ENCODE measurements around the gene C3AR1.
"Not testable (repeated sequence)": the region's sequence is repeated elsewhere in the genome, so short reads cannot be mapped to it uniquely, and the experiment has no call there.

The C3AR1 gene

DNA sequence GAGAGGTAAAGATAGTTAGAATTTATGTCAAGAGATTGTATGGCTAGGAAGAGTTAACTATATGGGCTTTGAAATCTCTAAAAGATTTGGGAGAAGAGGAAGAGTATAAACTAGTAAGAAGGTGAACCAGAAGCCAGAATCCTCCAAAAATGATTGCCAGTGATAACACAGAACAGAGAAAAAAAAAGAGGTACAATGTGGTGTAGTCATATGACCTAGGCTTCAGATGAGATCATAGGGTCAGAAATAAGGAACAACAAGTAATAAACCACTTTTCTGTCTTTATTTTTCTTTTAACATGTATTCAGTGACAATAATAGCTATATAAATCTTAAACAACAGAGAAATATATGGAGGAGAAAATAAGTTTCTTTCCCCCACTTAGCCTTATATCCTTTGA lies 14.0 kb upstream of the C3AR1 start:
- Histone ChIP-seq H3K4me1 (ENCODE audit: insufficient read depth, low read length) (peaks cover 15% of the 10 kb centered on the region), H3K9me3 (ENCODE audit: low read length) (no peaks in the 10 kb centered on the region), H3K36me3 (ENCODE audit: insufficient read depth, low read length) (no peaks in the 10 kb centered on the region), H3K4me3 (ENCODE audit: low read length) (no peak overlapping the region), H3K27me3 (ENCODE audit: insufficient read depth, low read length) (no peaks in the 10 kb centered on the region), H2AFZ (ENCODE audit: low read depth, low read length) (no peak overlapping the region)

DNA sequence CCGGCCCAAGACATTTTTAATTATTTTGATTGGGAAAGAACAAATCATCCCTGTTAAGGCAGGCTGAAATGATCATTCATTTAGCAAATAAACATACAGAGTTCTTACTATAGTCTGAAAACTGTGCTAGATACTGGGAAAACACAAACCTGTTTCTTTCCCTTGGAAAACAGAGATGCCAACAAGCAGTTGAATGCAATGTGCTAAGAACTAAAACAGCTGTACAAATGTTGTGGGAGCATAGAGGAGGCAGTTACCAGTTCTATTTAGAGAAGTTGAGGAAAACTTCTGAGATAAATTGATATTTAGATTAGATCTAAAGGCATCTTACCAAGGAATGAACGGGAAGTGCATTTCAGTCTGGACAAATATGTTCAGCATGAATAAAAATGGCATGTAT lies 12.8 kb upstream of the C3AR1 start:
- H3K27me3 ChIP-seq (ENCODE audit: insufficient read depth, low read length), result no peaks in the 10 kb centered on the region
- no peaks in the 10 kb centered on the region for H3K36me3 ChIP-seq (ENCODE audit: insufficient read depth, low read length)
- no peak overlapping the region for H3K4me3 ChIP-seq (ENCODE audit: low read length)
- H3K9me3 ChIP-seq (ENCODE audit: low read length), result no peaks in the 10 kb centered on the region
- H2AFZ ChIP-seq (ENCODE audit: low read depth, low read length), result no peak overlapping the region
- peaks cover 15% of the 10 kb centered on the region for H3K4me1 ChIP-seq (ENCODE audit: insufficient read depth, low read length)

DNA sequence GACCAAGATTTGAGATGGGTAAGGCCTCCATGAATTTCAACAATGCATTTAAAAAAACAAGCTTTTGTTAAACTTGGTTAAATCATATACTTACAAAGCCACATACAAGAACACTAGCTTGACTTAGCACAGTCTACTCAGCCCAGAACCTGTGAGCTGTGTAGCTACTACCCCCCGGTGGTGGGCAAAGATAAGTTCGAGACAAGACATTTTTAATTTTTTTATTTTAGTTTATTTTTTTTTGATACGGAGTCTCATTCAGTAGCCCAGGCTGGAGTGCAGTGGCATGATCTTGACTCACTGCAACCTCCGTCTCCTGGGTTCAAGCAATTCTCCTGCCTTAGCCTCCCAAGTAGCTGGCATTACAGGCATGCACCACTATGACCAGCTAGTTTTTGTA lies 12.2 kb upstream of the C3AR1 start:
- H2AFZ ChIP-seq (ENCODE audit: low read depth, low read length), result no peak overlapping the region
- H3K36me3 ChIP-seq (ENCODE audit: insufficient read depth, low read length), result no peaks in the 10 kb centered on the region
- no peaks in the 10 kb centered on the region for H3K27me3 ChIP-seq (ENCODE audit: insufficient read depth, low read length)
- H3K9me3 ChIP-seq (ENCODE audit: low read length), result no peaks in the 10 kb centered on the region
- H3K4me1 ChIP-seq (ENCODE audit: insufficient read depth, low read length), result peaks cover 15% of the 10 kb centered on the region
- no peak overlapping the region for H3K4me3 ChIP-seq (ENCODE audit: low read length)

DNA sequence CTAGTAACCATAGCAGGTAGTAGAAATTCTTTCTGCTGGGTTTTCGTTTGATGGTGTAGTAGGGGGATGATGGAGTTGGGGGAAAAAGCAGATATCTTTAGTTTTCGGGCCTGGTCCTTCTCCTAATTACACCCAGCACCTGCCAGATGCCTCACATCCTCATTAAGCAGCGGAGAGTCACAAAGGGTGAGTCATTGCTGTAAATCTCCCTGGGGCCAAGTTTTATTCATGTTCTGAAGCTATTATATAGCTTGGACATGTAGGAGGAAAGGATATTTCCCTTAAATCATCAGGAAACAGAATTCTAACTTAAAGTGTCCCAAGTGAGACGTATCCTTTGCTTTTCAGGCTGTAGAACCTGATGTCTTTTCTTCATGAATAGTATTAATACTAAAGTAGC lies 11.0 kb upstream of the C3AR1 start:
- H2AFZ ChIP-seq (ENCODE audit: low read depth, low read length), result no peak overlapping the region
- H3K4me3 ChIP-seq (ENCODE audit: low read length), result no peak overlapping the region
- no peaks in the 10 kb centered on the region for H3K27me3 ChIP-seq (ENCODE audit: insufficient read depth, low read length)
- H3K9me3 ChIP-seq (ENCODE audit: low read length), result no peaks in the 10 kb centered on the region
- peaks cover 8% of the 10 kb centered on the region for H3K4me1 ChIP-seq (ENCODE audit: insufficient read depth, low read length)
- no peaks in the 10 kb centered on the region for H3K36me3 ChIP-seq (ENCODE audit: insufficient read depth, low read length)

DNA sequence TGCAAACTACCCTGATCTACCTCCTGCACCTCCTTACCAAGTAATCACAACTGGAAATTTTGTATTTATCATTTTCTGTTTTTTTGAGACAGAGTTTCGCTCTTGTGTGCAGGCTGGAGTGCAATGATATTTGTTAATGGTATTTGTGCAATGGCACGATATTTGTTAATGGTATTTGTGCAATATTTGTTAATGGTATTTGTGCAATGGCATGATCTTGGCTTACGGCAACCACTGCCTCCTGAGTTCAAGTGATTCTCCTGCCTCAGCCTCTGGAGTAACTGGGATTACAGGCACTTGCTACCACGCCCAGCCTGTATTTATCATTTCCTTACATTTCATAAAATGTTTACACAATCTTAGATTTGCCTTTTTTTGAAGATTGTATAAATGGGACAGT lies 10.2 kb upstream of the C3AR1 start:
- H3K4me3 ChIP-seq (ENCODE audit: low read length), result no peak overlapping the region
- H3K36me3 ChIP-seq (ENCODE audit: insufficient read depth, low read length), result no peaks in the 10 kb centered on the region
- H2AFZ ChIP-seq (ENCODE audit: low read depth, low read length), result no peak overlapping the region
- H3K4me1 ChIP-seq (ENCODE audit: insufficient read depth, low read length), result peaks cover 7% of the 10 kb centered on the region
- H3K9me3 ChIP-seq (ENCODE audit: low read length), result no peaks in the 10 kb centered on the region
- H3K27me3 ChIP-seq (ENCODE audit: insufficient read depth, low read length), result no peaks in the 10 kb centered on the region

DNA sequence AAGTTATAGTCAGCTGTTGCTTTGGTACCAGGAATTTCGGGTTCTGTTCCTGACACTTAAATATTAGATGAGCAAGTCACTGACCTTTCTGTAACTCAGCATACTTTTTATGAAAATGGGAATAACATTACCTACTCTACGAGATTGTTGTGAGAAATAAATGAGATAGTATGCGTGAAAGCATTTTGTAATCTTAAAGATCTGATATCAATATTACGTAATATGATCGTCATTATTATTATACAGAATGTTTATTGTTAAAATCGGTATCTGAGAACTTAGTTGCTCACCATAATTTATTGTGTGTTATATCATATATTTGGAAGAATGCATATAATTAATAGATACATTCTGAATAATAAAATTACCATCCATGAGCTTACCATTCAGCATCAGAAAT lies 9.8 kb upstream of the C3AR1 start:
- peaks cover 3% of the 10 kb centered on the region for H3K4me1 ChIP-seq (ENCODE audit: insufficient read depth, low read length)
- H3K36me3 ChIP-seq (ENCODE audit: insufficient read depth, low read length), result no peaks in the 10 kb centered on the region
- H3K4me3 ChIP-seq (ENCODE audit: low read length), result no peak overlapping the region
- no peaks in the 10 kb centered on the region for H3K27me3 ChIP-seq (ENCODE audit: insufficient read depth, low read length)
- no peak overlapping the region for H2AFZ ChIP-seq (ENCODE audit: low read depth, low read length)
- no peaks in the 10 kb centered on the region for H3K9me3 ChIP-seq (ENCODE audit: low read length)

DNA sequence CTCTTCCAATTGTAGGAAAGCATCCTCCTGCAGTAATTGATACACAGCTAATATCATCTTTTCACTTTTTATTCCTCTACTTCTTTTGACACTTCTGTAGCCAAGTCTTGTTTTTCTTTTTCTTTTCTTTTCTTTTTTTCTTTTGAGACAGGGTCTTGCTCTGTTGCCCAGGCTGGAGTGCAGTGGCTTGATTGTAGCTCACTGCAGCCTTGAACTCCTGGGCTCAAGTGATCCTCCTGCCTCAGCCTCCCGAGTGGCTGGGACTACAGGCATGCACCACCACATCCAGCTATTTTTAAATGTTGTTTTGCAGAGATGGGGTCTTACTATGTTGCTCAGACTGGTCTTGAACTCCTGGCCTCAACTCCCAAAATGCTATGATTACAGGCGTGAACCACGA lies 5.7 kb upstream of the C3AR1 start:
- not testable (repeated sequence) for H2AFZ ChIP-seq (ENCODE audit: low read depth, low read length); H3K27me3 ChIP-seq (ENCODE audit: insufficient read depth, low read length); H3K4me3 ChIP-seq (ENCODE audit: low read length); H3K4me1 ChIP-seq (ENCODE audit: insufficient read depth, low read length); H3K9me3 ChIP-seq (ENCODE audit: low read length); H3K36me3 ChIP-seq (ENCODE audit: insufficient read depth, low read length)

DNA sequence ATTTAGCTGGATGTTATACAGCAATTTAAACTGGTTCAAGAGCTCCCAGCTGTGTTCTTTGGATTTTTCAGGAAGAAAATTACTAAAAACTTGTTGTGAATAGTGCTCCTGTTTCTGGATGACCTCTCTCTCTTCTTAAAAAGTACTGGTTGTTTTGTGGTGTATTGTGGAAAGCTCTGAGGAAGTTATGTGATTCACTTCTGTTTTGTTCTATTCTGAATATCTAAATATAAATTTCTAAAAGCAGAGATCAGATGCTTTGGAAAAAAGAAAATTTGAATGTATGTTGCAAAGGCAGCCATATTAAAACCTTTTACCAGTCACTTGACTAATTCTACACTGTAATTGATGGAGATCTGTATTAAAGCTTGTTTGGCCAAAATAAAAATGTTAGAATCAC lies 3.4 kb upstream of the C3AR1 start:
- no peaks in the 10 kb centered on the region for H3K27me3 ChIP-seq (ENCODE audit: insufficient read depth, low read length)
- H2AFZ ChIP-seq (ENCODE audit: low read depth, low read length), result no peak overlapping the region
- H3K9me3 ChIP-seq (ENCODE audit: low read length), result no peaks in the 10 kb centered on the region
- H3K4me1 ChIP-seq (ENCODE audit: insufficient read depth, low read length), result no peaks in the 10 kb centered on the region
- no peaks in the 10 kb centered on the region for H3K36me3 ChIP-seq (ENCODE audit: insufficient read depth, low read length)
- no peak overlapping the region for H3K4me3 ChIP-seq (ENCODE audit: low read length)

DNA sequence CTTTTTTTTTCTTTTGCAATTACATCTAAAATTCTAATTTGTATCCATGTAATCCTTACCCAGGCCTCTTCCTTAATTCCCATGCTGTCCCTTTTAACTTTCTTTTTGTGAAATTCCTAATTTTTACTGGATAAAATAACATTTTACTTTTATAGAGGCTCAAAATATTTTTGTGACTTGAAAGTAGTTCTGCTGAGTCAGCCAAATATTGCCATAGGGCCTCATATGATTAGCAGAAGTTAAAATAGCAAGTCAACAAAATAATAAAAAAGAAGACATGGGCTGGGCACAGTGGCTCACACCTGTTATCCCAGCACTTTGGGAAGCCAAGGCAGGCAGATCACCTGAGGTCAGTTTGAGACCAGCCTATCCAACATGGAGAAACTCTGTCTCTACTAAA lies 2.0 kb downstream of the C3AR1 start:
- no peak overlapping the region for H2AFZ ChIP-seq (ENCODE audit: low read depth, low read length)
- H3K36me3 ChIP-seq (ENCODE audit: insufficient read depth, low read length), result no peaks in the 10 kb centered on the region
- H3K27me3 ChIP-seq (ENCODE audit: insufficient read depth, low read length), result no peaks in the 10 kb centered on the region
- H3K4me3 ChIP-seq (ENCODE audit: low read length), result no peak overlapping the region
- H3K9me3 ChIP-seq (ENCODE audit: low read length), result no peaks in the 10 kb centered on the region
- no peaks in the 10 kb centered on the region for H3K4me1 ChIP-seq (ENCODE audit: insufficient read depth, low read length)

DNA sequence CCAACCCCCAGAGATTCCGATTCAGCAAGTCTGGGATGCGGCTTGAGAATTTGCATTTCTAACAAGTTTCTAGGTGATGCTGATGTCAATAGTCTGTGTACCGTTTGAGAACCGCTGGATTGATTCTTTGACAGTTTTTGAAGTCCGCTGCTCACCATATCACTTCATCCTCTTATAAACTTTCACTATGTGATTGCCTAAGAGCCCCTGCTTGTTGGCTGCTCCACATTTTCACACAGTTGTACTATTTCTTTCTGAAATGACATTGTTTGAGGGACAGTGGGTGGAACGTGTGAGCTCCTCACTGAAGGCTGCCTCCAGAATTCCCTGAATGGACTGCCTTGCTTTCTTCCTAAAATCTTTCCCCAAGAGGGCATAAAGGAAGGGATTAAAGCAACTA lies 7.7 kb downstream of the C3AR1 start:
- H3K27me3 ChIP-seq (ENCODE audit: insufficient read depth, low read length), result no peaks in the 10 kb centered on the region
- H3K4me1 ChIP-seq (ENCODE audit: insufficient read depth, low read length), result peaks cover 14% of the 10 kb centered on the region
- H3K9me3 ChIP-seq (ENCODE audit: low read length), result no peaks in the 10 kb centered on the region
- no peak overlapping the region for H3K4me3 ChIP-seq (ENCODE audit: low read length)
- peaks cover 7% of the 10 kb centered on the region for H3K36me3 ChIP-seq (ENCODE audit: insufficient read depth, low read length)
- H2AFZ ChIP-seq (ENCODE audit: low read depth, low read length), result no peak overlapping the region

DNA sequence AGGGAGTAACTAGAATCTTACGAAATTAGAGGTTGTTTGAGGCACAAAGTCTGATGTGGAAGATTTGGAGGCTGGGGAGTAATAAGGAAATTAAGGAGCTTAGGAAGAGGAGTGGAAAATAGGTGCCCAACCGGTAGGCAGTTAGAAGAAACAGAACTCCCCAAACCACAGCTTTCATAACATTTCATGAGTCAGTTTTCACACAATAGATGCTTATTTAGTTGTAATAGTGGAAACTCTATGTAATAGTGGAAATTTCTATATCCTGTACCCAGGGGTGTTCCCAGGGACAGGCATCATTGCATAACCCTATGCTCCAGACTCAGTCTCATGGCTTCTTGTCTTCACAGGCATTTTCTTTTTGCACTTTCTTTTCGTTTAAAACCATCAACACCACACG lies 8.3 kb downstream of the C3AR1 start:
- H3K4me3 ChIP-seq (ENCODE audit: low read length), result no peak overlapping the region
- no peaks in the 10 kb centered on the region for H3K27me3 ChIP-seq (ENCODE audit: insufficient read depth, low read length)
- H3K4me1 ChIP-seq (ENCODE audit: insufficient read depth, low read length), result peaks cover 14% of the 10 kb centered on the region
- H3K36me3 ChIP-seq (ENCODE audit: insufficient read depth, low read length), result peaks cover 10% of the 10 kb centered on the region
- no peak overlapping the region for H2AFZ ChIP-seq (ENCODE audit: low read depth, low read length)
- H3K9me3 ChIP-seq (ENCODE audit: low read length), result no peaks in the 10 kb centered on the region

DNA sequence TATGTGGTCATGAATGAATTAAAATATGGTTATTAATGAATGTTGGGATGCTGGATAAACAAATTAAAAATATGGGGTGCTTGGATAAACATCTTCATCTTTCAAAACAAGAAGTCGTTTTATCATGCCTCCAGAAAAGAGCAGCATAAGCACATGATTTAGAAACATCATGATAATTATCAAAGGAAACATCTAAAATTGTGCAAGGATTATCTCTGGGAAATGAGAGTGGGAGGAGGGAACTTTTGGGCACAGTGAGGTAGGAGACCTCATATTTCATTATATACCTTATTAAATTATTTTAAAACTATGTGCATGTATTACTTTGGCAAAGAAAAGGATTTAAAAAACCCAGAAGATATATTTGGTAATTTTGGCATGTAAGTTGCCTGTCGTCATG lies 8.9 kb downstream of the C3AR1 start:
- Histone ChIP-seq H3K4me3 (ENCODE audit: low read length) (no peak overlapping the region), H3K9me3 (ENCODE audit: low read length) (no peaks in the 10 kb centered on the region), H3K27me3 (ENCODE audit: insufficient read depth, low read length) (no peaks in the 10 kb centered on the region), H3K36me3 (ENCODE audit: insufficient read depth, low read length) (peaks cover 16% of the 10 kb centered on the region), H3K4me1 (ENCODE audit: insufficient read depth, low read length) (peaks cover 14% of the 10 kb centered on the region), H2AFZ (ENCODE audit: low read depth, low read length) (no peak overlapping the region)

DNA sequence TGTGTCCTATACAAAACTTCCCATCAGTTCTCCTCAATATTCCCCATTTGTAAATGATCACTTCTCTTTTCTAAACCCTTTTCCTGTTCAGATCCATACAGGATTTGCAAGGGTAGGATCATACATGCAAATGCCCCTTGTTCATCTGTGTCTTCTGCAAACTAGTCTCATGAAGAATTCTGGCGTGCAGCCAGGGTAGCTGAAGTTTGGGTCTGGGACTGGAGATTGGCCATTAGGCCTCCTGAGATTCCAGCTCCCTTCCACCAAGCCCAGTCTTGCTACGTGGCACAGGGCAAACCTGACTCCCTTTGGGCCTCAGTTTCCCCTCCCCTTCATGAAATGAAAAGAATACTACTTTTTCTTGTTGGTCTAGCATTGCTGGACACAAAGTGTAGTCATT lies 11.3 kb downstream of the C3AR1 start:
- no peak overlapping the region for H2AFZ ChIP-seq (ENCODE audit: low read depth, low read length)
- no peak overlapping the region for H3K4me3 ChIP-seq (ENCODE audit: low read length)
- peaks cover 14% of the 10 kb centered on the region for H3K4me1 ChIP-seq (ENCODE audit: insufficient read depth, low read length)
- no peaks in the 10 kb centered on the region for H3K27me3 ChIP-seq (ENCODE audit: insufficient read depth, low read length)
- peaks cover 31% of the 10 kb centered on the region for H3K36me3 ChIP-seq (ENCODE audit: insufficient read depth, low read length)
- no peaks in the 10 kb centered on the region for H3K9me3 ChIP-seq (ENCODE audit: low read length)

DNA sequence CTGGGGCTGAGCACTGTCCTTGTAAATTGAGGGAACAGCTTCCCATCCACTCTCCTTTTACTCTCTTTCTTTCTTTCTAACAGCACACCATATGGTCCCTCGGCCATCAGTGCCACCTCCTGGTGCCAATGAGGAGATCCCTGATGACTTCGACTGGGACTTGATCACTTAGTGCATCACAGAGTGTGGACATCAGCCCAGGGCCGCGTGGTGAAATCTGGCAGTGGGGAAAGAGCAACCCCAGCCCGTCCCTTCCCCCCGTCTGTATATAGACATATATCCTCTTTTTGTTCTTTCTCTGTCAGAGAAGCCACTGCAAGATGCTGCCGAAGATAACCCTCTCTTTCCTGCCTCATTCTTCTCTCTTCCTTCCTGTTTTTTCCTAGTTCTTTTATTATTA lies 13.5 kb downstream of the C3AR1 start:
- no peaks in the 10 kb centered on the region for H3K27me3 ChIP-seq (ENCODE audit: insufficient read depth, low read length)
- H3K4me3 ChIP-seq (ENCODE audit: low read length), result no peak overlapping the region
- H3K36me3 ChIP-seq (ENCODE audit: insufficient read depth, low read length), result peaks cover 52% of the 10 kb centered on the region
- no peaks in the 10 kb centered on the region for H3K9me3 ChIP-seq (ENCODE audit: low read length)
- no peak overlapping the region for H2AFZ ChIP-seq (ENCODE audit: low read depth, low read length)
- peaks cover 14% of the 10 kb centered on the region for H3K4me1 ChIP-seq (ENCODE audit: insufficient read depth, low read length)
